ENCODE measurements around the gene KRT36.

Gene KRT36

GRCh38 chr17:41489531-41489930 lies at the start of gene KRT36:
Gene KRT36, minus strand, starts transcription at chr17:41489910. Its CDS starts 46 bp downstream, at chr17:41489864.
- DNase-seq (ENCODE audit: low read depth), result no peak

- DNase-seq (ENCODE audit: low read depth), result peak; percentile 59
Observed at GRCh38 chr17:41539071-41539492, 49.4 kb upstream of the KRT36 start.

GRCh38 chr17:41538565-41538991 lies 48.9 kb upstream of the KRT36 start:
- peak; percentile 74 for DNase-seq (ENCODE audit: low read depth)

GRCh38 chr17:41537990-41538389 lies 48.3 kb upstream of the KRT36 start:
- peak; percentile 76 for DNase-seq (ENCODE audit: low read depth)

- DNase-seq (ENCODE audit: low read depth), result no peak
Observed at GRCh38 chr17:41537614-41537954, 47.9 kb upstream of the KRT36 start.

DNA sequence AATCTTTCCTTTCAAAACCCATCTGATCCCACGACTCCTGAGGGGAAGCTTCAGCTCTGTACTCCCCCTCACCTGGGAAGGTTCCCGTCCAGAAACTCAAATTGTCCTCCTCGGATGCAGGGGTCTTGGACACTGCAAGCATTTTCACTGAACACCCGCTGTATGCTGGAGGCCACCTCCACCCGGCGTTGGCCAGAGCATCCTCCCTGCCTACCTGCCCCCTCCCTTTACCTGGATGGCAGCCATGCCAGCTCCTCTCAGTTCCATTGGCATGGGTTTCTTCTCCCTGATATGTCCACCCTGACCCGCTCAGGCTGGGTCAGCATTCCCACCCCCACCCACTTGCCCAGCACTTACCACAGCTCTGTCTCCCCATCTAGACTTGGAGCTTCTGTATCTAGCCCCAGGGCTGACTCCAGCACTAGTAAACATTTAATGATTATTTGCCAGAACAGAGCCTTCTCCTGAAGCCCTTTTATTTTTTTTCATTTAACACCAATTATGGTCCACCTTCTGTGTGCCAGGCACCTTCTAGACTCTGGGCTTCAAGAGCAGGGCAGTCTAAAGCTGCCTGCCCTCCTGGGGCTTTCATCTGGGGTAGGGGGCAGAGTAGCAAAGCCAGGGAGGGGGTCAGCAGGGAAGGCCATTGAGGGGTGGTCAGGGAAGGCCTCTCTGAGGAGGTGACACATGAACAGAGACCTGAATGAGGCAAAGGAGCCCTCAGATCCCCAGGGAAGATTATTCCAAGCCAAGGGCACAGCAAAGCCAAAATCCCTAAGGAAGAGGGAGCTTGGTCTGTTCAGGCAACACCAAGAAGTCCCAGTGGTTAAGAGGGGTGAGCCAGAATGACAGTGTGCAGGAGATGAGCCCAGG lies 47.3 kb upstream of the KRT36 start:
- DNase-seq (ENCODE audit: low read depth), result no peak

- DNase-seq (ENCODE audit: low read depth), result no peak
Observed at GRCh38 chr17:41535764-41536481, 46.2 kb upstream of the KRT36 start.

DNA sequence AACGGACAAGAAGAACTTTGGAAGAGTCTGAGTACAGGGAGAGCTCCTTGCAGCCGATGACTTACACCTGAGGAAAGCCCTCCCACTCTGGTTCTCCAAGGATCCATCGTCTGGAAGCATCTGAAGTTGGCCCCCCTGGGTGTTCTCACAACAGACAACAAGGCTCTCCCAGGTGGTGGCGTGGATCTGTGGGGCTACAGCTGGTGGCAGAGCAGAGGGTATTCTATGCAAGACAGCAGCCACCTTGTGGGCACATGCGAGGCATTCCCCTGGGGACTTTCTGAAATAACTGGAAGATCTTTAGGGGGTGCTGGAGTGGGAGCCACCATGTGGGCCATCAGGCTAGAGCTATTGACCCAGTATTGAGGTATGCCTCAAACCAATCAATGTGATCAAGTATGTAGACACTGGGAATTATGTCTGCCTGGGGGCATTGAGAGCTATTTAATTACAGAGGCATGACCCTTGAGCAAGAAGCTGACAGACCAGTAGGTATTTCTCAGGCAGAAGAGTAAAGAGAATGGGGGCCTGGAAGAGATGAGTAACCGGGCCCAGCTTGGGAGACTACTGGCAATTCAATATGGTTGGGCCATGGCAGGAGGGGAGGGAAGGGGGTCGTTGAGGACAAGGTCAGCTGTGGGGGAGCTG lies 45.3 kb upstream of the KRT36 start:
- no peak for DNase-seq (ENCODE audit: low read depth)

GRCh38 chr17:41533613-41534012 lies 43.9 kb upstream of the KRT36 start:
- no peak for DNase-seq (ENCODE audit: low read depth)

- no peak for DNase-seq (ENCODE audit: low read depth)
Observed at GRCh38 chr17:41532947-41533570, 43.3 kb upstream of the KRT36 start.

- no peak for DNase-seq (ENCODE audit: low read depth)
Observed at GRCh38 chr17:41531993-41532392, 42.3 kb upstream of the KRT36 start.

DNA sequence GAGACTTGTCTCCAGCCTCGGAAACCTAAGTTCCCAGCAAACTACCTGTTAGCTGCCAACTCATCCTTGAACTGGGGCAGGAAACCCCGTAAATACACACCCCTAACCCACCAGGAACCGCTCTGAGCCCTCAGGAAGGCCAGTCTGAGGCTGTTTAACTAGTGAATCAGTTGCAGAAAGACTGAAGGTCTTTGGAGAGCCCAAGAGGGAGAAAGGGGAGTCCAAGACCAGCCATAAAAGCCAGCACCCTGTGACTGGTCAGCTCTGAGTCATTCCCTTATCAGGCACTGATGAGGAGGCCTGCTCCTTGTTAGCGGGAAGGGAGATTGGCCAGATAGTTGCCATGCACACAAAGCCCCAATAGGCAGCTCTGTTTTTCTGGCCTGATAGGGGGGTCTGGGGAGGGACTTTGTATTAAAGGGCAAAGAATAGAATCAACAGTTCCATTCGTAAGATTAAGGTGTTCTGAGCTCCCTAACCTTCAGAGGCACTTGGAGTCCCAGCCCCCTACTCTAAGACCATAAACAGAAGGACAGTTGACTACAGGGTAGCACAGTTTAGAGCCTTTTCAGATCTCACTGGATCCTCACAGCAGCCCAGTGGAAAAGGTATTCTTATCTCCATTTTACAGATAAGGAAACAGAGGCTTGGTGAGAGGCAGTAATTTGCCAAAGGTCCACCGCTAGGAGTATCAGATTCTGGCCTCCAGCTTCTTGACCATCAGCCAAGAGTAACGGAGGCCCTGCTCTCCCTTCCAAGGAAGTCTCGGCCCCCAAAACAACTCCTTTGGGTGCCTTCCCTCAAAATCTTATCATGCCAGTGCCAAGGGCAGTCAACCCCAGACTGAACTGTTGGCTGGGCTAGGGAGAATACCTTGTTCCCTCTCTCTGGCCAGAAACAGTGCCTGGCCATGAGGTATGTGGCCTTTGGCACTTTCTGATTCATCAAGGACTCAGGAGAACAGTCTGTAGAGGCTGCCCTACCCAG lies 40.6 kb upstream of the KRT36 start:
- DNase-seq (ENCODE audit: low read depth), result peak; percentile 99

DNA sequence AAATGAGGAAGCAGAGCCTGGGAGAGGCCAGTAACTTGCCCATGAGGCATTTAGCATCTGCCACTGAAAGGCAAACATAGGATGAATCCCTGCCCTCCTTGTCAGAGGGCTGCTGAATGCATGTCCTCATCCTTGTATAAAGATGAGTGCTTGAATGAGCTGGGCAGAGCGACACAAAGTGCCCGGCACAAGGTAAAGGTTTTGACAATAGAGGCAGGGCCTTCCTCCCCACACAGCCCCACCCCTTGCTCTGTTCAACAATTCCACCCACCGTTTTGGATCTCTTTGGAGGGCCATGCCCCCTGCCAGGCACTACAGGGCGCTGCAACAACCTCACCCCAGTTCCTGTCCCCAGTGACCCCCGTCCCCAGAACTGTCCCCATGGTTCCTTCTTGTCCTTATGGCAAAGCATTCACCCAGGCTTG lies 39.8 kb upstream of the KRT36 start:
- DNase-seq (ENCODE audit: low read depth), result no peak

- DNase-seq (ENCODE audit: low read depth), result no peak
Observed at GRCh38 chr17:41528959-41529353, 39.2 kb upstream of the KRT36 start.

- DNase-seq (ENCODE audit: low read depth), result peak; percentile 47
Observed at GRCh38 chr17:41527063-41528023, 37.6 kb upstream of the KRT36 start.

DNA sequence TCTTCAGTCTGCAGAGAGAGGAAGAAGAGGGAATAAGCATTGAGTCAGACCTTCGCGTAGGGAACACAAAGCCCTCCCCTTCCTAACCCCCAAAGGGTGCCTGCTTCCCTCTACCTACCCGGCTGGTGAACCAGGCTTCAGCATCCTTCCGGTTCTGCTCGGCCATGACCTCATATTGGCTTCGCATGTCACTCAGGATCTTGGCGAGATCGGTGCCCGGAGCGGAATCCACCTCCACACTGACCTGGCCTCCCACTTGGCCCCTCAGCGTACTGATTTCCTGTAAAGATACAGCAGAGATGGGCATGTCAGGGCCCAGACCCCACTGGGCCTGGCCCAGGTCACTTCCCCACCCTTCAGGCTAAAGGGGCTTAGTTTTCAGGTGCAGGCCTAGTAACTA lies 34.6 kb upstream of the KRT36 start:
- no peak for DNase-seq (ENCODE audit: low read depth)

GRCh38 chr17:41523787-41524186 lies 34.1 kb upstream of the KRT36 start:
- no peak for DNase-seq (ENCODE audit: low read depth)

GRCh38 chr17:41523225-41523593 lies 33.5 kb upstream of the KRT36 start:
- DNase-seq (ENCODE audit: low read depth), result no peak

DNA sequence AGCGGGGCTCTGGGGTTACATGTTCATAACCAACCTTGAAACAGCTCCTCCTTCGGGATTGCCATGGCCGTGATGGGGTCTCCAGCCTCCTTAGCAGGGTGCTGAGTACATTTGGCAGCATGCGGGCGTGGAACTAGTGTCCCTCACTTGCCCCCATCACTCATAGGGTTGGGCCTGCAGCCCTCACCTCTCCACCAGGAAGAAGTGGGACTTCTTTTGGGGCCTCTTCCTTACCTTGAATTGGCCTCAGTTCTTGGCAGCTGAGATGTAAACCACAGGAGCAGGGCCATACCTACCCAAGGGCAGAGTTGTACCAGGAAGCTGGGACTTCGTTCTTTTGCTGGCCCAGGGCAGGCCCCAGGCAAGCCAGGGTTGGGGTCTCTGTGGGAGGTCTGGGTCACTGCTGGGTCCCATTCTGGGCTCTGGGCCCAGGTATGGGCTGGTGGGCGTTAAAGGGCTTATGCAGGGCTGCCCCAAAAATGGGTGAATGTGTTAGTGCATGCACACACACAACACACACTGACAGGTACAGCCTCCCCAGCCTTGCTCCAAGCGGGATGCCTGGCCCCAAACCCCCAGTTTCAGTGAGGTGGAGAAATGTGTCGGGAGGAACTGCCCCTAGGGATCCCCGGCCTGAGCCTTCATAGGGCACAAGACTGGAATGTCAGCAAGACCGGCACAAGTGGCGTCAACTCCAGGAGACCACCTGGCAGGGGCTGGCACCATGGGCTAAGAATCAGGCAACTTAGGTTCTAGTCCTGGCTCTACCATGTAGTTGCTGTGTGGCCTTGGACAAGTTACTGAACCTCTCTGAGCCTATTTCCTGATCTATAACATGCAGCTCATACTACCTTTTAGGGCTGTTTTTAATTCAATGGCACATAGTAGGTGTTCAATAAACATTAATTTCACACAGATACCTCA lies 32.9 kb upstream of the KRT36 start:
- peak; percentile 46 for DNase-seq (ENCODE audit: low read depth)

All from amniotic epithelial cell (primary cell).